Activated CD8-positive, alpha-beta T cell treated with anti-CD3 and anti-CD28 coated beads, Interleukin-2, amount 10 ng/mL, durations not matched to agents 7 days and 5 days (primary cell): Measurements from ENCODE around the gene VMAC. TPM values are rescaled to one million over a fixed set of nuclear protein-coding genes. Genes with fewer than 3 reads are reported as not detected.
A peak's percentile ranks its signal among the peaks of the same experiment; 100 is the strongest.
"Not testable (repeated sequence)": the region's sequence is repeated elsewhere in the genome, so short reads cannot be mapped to it uniquely, and the experiment has no call there.

Experiments used
- ATAC-seq: fragments of 150-1000 bp; cut with Tn5 transposase; one replicate; pipeline ENCODE4 v1.10.0; 2021; ENCODE audit warnings: moderate library complexity
- CTCF ChIA-PET: fragments of 350-600 bp; sonication (Branson Sonifier 250); formaldehyde crosslinking; loops from one replicate; lab custom pipeline; 2021; ENCODE audit warnings: antibody characterized with exemption; lab: Charles Lee
- POLR2A ChIA-PET: fragments of 350-600 bp; sonication (Branson Sonifier 250); formaldehyde crosslinking; loops from one replicate; lab custom pipeline; 2021; ENCODE audit warnings: antibody characterized with exemption; lab: Charles Lee
- DNase-seq: peaks from one replicate; pipeline ENCODE4 v3.0.0-alpha.2; 2020
- H3K27ac Mint-ChIP-seq: one replicate; pipeline ENCODE4 v1.8.0; 2021; ENCODE audit warnings: mild to moderate bottlenecking, mixed read lengths
- H3K27me3 Mint-ChIP-seq: one replicate; pipeline ENCODE4 v1.8.0; 2021; ENCODE audit warnings: low read depth, mixed read lengths
- H3K36me3 Mint-ChIP-seq: one replicate; pipeline ENCODE4 v1.8.0; 2021; ENCODE audit warnings: low read depth, mixed read lengths
- H3K4me1 Mint-ChIP-seq: one replicate; pipeline ENCODE4 v1.8.0; 2021; ENCODE audit warnings: low read depth, mixed read lengths
- H3K4me3 Mint-ChIP-seq: one replicate; pipeline ENCODE4 v1.8.0; 2021; ENCODE audit warnings: mild to moderate bottlenecking, mixed read lengths
- H3K9me3 Mint-ChIP-seq: one replicate; pipeline ENCODE4 v1.8.0; 2022; ENCODE audit warnings: mixed read lengths; ENCODE audit not compliant: insufficient read depth
- total RNA-seq, 2 experiments: library from RNA; stranded (reverse); gene quantifications; one replicate each; pipeline ENCODE4 v1.2.3, GENCODE V29; 2021

VMAC gene, protein sequence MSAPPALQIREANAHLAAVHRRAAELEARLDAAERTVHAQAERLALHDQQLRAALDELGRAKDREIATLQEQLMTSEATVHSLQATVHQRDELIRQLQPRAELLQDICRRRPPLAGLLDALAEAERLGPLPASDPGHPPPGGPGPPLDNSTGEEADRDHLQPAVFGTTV
- 1 to 10 TPM; 6.2 to 6.8 TPM for total RNA-seq

- POLR2A ChIA-PET = interaction anchor here (0.6 to 3.5 kb wide), 12 partner anchors 25 to 282 kb away, joined by 3 to 53 read pairs (median 4); partner anchors contain the start of genes CATSPERD, DUS3L, LONP1 and SAFB
- Mint-ChIP-seq H3K9me3 (no peaks in the 10 kb centered on the region), H3K36me3 (peaks cover 19% of the 10 kb centered on the region), H3K4me3 (peak within 1 kb of the TSS; percentile 89), H3K27ac (peak within 1 kb of the TSS; percentile 100), H3K27me3 (no peaks in the 10 kb centered on the region), H3K4me1 (peaks cover 26% of the 10 kb centered on the region)
- peak; percentile 100 for DNase-seq
- ATAC-seq = peak; percentile 87
- CTCF ChIA-PET = interaction anchor here (0.6 to 4.9 kb wide), 9 partner anchors 50 to 375 kb away, joined by 3 to 61 read pairs (median 5); partner anchors contain the start of gene NRTN
Observed at GRCh38 chr19:5904352-5905113, at the start of gene VMAC. Gene VMAC (plus strand): TSS chr19:5904872. CDS start chr19:5904891, 19 bp downstream.

DNA sequence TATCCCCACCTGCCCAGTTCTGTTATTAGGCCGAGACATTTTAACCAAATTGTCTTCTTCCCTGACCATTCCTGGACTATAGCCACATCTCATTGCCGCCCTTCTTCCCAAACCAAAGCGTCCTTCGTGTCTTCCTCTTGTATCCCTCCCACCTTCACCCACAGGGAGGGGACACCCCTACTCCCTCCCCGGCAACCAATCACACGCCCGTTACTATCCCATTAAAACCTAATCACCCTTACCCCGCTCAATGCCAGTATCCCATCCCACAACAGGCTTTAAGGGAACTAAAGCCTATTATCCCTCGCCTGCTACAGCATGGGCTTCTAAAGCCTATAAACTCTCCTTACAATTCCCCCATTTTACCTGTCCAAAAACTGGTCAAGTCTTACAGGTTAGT lies 49.5 kb upstream of the VMAC start:
- H3K27ac Mint-ChIP-seq, ATAC-seq, H3K9me3 Mint-ChIP-seq, H3K27me3 Mint-ChIP-seq, CTCF ChIA-PET, H3K4me1 Mint-ChIP-seq, H3K36me3 Mint-ChIP-seq, H3K4me3 Mint-ChIP-seq, POLR2A ChIA-PET, DNase-seq: not testable (repeated sequence)

DNA sequence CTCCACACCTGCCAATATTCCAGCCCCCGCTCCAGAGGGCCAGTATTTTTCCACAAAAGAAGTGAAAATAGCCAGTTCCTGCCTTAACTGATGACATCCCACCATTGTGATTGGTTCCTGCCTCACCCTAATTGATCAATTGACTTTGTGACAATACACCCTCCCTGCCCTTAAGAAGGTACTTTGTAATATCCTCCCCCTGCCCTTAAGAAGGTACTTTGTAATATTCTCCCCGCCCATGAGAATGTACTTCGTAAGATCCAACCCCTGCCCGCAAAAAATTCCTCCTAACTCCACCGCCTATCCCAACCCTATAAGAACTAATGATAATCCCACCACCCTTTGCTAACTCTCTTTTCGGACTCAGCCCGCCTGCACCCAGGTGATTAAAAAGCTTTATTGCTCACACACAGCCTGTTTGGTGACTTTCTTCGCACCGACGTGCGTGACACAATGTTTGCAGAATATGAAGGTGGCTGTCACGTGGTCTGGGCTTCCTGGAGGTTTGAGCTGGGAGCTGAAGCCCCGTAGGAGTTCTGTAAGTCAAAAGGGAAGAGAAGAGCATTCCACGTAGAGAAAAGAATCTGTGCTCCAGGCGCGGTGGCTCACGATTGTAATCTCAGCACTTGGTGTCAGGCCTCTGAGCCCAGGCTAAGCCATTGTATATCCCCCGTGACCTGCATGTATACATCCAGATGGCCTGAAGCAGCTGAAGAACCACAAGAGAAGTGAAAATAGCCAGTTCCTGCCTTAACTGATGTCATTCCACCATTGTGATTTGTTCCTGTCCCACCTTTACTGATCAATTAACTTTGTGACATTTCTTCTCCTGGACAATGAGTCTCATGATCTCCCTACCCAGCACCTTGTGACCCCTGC lies 47.2 kb upstream of the VMAC start:
- H3K4me1 Mint-ChIP-seq = peaks cover 4% of the 10 kb centered on the region
- no peaks in the 10 kb centered on the region for H3K9me3 Mint-ChIP-seq
- H3K36me3 Mint-ChIP-seq = no peaks in the 10 kb centered on the region
- no peak overlapping the region for H3K27ac Mint-ChIP-seq
- H3K4me3 Mint-ChIP-seq = no peak overlapping the region
- ChIA-PET POLR2A (no interaction called here), CTCF (no interaction called here)
- ATAC-seq = no peak
- no peaks in the 10 kb centered on the region for H3K27me3 Mint-ChIP-seq
- no peak for DNase-seq

DNA sequence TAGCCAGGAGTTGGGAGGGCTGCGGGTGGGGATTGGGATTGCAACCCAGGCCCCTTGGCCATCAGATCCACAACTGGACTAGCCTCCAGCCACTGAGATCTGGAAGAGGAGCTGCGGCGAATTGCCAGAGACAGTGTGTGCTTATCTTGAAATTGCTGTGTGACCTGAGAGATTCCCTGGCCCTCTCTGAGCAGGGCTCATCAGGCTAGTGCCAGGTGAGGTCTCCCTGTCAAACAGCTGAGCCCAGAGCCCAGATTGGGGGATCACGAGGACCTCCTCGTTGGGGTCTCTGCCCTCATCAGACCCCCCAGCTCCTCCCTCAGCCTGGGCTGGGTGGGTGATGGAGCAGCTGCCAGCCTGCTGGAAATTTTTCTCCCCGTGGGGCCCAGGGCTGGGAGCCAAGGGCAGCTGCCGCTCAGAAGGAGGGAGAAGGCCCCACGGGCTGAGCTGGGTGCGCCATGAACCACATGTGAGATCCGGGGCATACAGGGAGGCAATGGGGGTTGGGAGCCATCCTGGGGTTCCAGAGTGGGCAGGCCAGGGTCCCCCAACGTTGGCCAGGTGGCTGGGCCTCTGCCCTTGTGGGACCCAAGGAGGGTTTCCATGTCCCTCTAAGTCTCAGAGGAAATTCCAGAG lies 41.5 kb upstream of the VMAC start:
- H3K4me1 Mint-ChIP-seq = no peaks in the 10 kb centered on the region
- no peak overlapping the region for H3K27ac Mint-ChIP-seq
- no peaks in the 10 kb centered on the region for H3K27me3 Mint-ChIP-seq
- POLR2A ChIA-PET = no interaction called here
- H3K36me3 Mint-ChIP-seq = no peaks in the 10 kb centered on the region
- CTCF ChIA-PET = no interaction called here
- DNase-seq (no peak), ATAC-seq (no peak)
- no peaks in the 10 kb centered on the region for H3K9me3 Mint-ChIP-seq
- H3K4me3 Mint-ChIP-seq = no peak overlapping the region

DNA sequence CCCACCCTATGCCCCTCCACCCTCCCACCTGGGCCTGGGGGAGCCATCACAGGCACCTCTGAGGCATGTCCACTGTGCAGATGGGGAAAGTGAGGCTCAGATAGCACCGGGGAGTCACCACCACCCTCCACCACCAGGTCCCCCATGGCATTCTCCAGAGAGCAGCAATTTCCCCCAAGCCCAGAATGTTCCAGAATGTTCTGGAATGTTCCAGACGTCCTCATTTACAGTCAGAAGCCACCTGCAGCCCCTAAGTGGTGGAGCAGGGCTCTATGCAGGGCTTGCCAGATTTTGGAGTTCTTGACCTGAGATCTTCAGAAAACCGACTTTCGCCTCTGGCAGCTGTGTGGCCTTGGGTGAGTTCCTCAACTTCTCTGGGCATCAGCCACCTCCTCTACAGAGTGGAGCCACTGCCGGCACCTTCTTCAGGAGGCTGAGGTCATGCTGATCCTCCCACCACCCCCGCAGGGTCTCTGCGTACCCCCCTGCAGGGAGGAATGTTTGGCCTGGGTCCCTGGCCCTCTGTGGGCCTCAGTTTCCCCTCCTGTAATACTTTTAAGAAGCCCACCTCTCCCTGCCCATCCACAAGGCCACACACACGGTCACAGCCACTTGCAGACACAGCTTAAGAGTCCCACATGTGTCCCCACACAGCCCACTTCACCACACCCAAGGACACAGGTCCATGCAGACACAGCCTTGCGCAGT lies 40.5 kb upstream of the VMAC start:
- H3K4me1 Mint-ChIP-seq = no peaks in the 10 kb centered on the region
- DNase-seq (no peak), ATAC-seq (no peak)
- H3K4me3 Mint-ChIP-seq = no peak overlapping the region
- H3K27me3 Mint-ChIP-seq = no peaks in the 10 kb centered on the region
- CTCF ChIA-PET = no interaction called here
- no peaks in the 10 kb centered on the region for H3K36me3 Mint-ChIP-seq
- POLR2A ChIA-PET = interaction anchor here (0.6 kb wide), 1 partner anchor 1242 kb away, joined by 4 read pairs; no protein-coding TSS in a partner anchor
- no peak overlapping the region for H3K27ac Mint-ChIP-seq
- no peaks in the 10 kb centered on the region for H3K9me3 Mint-ChIP-seq

DNA sequence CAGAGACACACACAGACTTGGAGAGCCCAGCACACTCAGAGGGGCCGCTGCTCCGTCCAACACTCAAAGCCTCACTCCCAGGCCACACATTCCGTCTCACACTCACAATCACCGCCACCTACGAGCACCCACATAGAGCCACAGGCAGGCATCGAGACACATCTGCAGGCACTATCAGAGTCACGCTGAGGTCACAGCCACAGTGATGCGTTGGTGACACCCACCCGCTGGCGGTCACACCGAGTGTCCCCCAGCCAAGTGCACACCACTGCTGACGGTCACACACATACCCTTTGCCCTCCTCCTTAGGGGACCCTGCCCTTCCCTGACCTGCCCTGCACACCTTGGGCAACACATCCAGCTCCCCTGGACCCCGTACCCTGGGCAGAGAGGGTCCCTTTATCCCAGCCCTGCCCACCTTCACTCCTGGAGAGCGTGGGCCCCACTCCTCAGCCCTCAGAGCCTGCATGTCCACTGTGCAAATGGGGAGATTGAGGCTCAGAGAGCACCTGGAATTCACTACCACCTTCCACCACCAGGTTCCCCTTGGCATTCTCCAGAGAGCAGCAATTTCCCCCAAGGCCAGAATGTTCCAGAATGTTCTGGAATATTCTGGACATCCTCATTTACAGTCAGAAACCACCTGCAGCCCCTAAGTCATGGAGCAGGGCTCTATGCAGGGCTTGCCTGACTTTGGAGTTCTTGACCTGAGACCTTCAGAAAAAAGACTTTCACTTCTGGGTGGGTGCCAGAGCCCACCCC lies 39.8 kb upstream of the VMAC start:
- Mint-ChIP-seq H3K36me3 (no peaks in the 10 kb centered on the region), H3K4me3 (no peak overlapping the region), H3K9me3 (no peaks in the 10 kb centered on the region), H3K27me3 (no peaks in the 10 kb centered on the region), H3K27ac (no peak overlapping the region), H3K4me1 (no peaks in the 10 kb centered on the region)
- ChIA-PET POLR2A (interaction anchor here (0.6 kb wide), 1 partner anchor 1243 kb away, joined by 4 read pairs; no protein-coding TSS in a partner anchor), CTCF (no interaction called here)
- DNase-seq = no peak
- ATAC-seq = no peak

DNA sequence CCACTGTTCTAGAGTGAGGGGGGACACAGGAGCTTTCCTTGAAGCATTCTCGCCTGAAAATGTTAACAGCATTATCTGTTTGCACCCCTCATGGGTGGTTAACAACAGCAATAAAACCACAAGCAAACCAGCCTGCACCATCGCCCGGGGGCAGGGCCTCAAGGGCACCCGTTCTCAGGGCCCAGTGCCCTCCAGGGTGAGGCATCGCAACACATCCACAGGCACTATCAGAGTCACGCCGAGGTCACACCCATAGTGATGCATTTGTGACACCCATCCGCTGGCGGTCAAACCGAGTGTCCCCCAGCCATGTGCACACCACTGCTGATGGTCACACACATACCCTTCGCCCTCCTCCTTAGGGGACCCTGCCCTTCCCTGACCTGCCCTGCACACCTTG lies 38.9 kb upstream of the VMAC start:
- ChIA-PET POLR2A (no interaction called here), CTCF (no interaction called here)
- DNase-seq (no peak), ATAC-seq (no peak)
- H3K4me1 Mint-ChIP-seq = no peaks in the 10 kb centered on the region
- H3K4me3 Mint-ChIP-seq = no peak overlapping the region
- no peaks in the 10 kb centered on the region for H3K27me3 Mint-ChIP-seq
- no peaks in the 10 kb centered on the region for H3K9me3 Mint-ChIP-seq
- no peak overlapping the region for H3K27ac Mint-ChIP-seq
- no peaks in the 10 kb centered on the region for H3K36me3 Mint-ChIP-seq

DNA sequence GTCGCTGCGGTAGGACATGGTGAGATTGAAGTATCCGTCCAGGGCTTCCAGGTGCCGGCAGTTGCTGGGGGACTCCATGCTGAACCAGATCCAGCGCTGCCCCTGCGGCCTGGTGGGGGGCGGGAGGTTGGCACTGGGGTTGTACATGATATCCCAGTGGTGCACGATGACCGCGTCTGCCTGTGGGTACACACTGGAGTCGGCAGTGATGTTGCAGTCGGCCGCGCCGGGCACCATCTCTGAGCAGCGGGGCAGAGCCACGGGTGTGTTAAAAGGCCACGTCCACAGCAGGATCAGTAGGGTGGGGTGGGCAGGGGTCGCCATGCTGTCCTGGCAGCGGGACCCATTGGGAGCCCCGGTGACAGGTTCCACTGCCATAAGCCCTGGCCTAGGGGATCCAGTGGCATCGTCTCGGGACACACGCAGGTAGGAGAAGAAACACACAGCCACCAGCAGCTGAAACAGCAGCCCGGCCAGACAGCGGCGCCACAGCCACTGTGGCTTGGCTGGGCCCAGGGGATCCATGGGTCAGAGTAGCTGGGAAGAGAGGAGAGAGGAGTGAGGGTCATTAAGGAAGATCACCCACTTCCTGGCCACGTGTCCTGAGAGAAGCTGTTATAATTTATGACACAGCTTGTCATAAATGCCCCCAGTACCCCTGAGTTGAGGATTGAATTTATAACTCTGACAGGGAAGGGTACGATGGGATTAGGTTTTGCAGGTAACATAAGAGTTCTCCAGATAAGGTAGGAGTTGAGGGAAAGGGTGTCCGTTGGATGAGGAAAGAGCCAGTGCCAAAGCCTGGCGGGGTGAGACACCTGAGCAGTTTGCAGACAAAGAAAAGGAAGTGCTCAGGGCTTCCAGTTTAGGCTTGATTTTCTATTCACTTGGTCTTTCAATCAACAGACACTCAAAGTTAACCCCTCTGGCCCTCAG lies 37.2 kb upstream of the VMAC start:
- no peaks in the 10 kb centered on the region for H3K27me3 Mint-ChIP-seq
- H3K4me1 Mint-ChIP-seq = no peaks in the 10 kb centered on the region
- no peak for ATAC-seq
- no peaks in the 10 kb centered on the region for H3K9me3 Mint-ChIP-seq
- H3K4me3 Mint-ChIP-seq = no peak overlapping the region
- no peaks in the 10 kb centered on the region for H3K36me3 Mint-ChIP-seq
- ChIA-PET CTCF (no interaction called here), POLR2A (no interaction called here)
- DNase-seq = no peak
- no peak overlapping the region for H3K27ac Mint-ChIP-seq

- ATAC-seq (no peak), DNase-seq (no peak)
- CTCF ChIA-PET = no interaction called here
- H3K36me3 Mint-ChIP-seq = no peaks in the 10 kb centered on the region
- no peak overlapping the region for H3K27ac Mint-ChIP-seq
- POLR2A ChIA-PET = no interaction called here
- H3K9me3 Mint-ChIP-seq = no peaks in the 10 kb centered on the region
- no peak overlapping the region for H3K4me3 Mint-ChIP-seq
- H3K27me3 Mint-ChIP-seq = no peaks in the 10 kb centered on the region
- peaks cover 3% of the 10 kb centered on the region for H3K4me1 Mint-ChIP-seq
Observed at GRCh38 chr19:5870986-5871394, 33.7 kb upstream of the VMAC start.

DNA sequence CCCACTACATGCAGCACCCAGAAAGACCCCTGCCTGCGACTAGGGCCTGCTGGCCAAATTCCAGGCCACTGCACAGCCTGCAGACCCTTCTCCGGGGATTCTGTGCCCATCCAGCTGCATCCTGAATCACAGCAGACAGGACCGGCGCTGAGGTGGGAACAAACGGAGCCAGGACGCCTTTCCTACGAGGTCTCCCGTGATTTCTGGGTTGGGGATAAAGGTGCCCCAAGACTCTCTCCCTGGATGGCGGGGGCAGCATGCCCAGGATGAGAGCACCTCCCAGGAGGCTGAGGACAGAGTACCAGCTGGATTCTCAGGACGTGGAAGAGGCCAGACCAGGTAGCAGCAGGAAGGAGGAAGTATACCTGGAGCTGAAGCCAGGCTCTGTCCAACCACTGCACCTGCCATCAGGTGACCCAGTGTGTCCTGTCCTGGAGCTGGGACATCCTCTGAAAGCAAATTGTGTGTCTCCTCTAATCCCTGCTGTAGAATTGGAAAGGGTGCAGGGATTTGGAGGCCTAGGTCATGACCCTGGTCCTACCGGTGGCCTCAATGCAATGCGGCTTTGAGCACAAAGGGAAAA lies 31.0 kb upstream of the VMAC start:
- no peaks in the 10 kb centered on the region for H3K36me3 Mint-ChIP-seq
- no peak for DNase-seq
- ChIA-PET POLR2A (no interaction called here), CTCF (no interaction called here)
- ATAC-seq = no peak
- no peak overlapping the region for H3K4me3 Mint-ChIP-seq
- no peak overlapping the region for H3K27ac Mint-ChIP-seq
- H3K27me3 Mint-ChIP-seq = no peaks in the 10 kb centered on the region
- peaks cover 3% of the 10 kb centered on the region for H3K4me1 Mint-ChIP-seq
- H3K9me3 Mint-ChIP-seq = no peaks in the 10 kb centered on the region
